CD4-positive, alpha-beta T cell treated with Interleukin-15 for 4 hours (primary cell): ENCODE data around the gene IL12RB2.

Source experiments
- DNase-seq: peaks from one replicate; pipeline ENCODE4 v3.0.0-alpha.2; 2020; ENCODE audit warnings: low spot score

Gene IL12RB2, protein sequence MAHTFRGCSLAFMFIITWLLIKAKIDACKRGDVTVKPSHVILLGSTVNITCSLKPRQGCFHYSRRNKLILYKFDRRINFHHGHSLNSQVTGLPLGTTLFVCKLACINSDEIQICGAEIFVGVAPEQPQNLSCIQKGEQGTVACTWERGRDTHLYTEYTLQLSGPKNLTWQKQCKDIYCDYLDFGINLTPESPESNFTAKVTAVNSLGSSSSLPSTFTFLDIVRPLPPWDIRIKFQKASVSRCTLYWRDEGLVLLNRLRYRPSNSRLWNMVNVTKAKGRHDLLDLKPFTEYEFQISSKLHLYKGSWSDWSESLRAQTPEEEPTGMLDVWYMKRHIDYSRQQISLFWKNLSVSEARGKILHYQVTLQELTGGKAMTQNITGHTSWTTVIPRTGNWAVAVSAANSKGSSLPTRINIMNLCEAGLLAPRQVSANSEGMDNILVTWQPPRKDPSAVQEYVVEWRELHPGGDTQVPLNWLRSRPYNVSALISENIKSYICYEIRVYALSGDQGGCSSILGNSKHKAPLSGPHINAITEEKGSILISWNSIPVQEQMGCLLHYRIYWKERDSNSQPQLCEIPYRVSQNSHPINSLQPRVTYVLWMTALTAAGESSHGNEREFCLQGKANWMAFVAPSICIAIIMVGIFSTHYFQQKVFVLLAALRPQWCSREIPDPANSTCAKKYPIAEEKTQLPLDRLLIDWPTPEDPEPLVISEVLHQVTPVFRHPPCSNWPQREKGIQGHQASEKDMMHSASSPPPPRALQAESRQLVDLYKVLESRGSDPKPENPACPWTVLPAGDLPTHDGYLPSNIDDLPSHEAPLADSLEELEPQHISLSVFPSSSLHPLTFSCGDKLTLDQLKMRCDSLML

DNA sequence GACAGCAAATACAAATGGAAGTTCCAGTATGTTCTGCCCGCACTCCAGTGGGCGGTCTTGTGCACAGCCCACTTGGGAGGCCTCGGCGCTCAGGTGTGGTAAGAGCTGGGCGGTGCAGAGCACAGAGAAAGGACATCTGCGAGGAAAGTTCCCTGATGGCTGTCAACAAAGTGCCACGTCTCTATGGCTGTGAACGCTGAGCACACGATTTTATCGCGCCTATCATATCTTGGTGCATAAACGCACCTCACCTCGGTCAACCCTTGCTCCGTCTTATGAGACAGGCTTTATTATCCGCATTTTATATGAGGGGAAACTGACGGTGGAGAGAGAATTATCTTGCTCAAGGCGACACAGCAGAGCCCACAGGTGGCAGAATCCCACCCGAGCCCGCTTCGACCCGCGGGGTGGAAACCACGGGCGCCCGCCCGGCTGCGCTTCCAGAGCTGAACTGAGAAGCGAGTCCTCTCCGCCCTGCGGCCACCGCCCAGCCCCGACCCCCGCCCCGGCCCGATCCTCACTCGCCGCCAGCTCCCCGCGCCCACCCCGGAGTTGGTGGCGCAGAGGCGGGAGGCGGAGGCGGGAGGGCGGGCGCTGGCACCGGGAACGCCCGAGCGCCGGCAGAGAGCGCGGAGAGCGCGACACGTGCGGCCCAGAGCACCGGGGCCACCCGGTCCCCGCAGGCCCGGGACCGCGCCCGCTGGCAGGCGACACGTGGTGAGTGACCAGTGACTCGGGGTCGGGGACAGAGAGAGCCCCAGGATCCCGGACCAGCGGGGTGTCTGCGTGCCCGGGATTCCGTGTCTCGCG, at the start of gene IL12RB2:
Gene IL12RB2 (plus strand): TSS at position 623 of the 810 bp plus-strand sequence. CDS start 12,496 bp downstream, outside the sequence.
- DNase-seq = no peak

DNA sequence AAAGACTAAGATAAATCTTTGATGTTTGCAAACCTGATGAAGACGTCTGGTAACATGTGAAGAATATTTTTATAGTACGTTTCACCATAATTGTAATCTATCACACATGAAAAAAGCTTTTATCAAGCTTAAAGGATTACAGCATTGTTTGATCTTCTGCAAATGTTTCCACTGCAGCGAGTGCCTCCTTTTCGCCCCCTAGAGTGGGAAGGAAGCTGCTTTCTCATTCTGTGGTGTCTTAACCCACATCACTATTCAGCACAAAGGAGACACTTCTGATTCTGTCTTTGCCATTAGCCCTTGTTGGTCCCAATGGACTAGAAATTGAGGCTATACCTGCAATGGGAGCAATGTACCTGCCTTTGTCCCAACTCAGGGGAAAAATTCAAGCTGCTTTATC, 46.0 kb upstream of the IL12RB2 start:
- peak; percentile 10 for DNase-seq

DNA sequence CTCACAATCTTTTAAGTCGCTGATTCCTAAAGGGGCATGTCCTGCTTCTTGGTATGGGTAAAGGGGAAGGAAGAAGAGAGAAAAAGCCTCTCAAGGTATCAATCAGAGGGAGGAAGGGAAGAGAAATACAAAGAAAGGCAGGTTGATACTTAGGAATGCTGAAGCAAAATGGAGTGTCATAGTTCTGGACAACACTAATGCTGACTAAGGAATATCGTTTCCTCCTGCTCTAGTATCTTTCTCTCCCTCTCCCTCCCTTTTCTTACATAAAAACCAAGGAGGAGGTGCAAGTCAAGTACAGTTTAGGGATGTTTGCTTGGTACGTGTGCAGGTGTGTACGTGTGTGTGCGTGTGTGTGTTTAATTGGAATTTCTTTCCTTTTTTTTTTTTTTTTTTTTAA, 44.9 kb upstream of the IL12RB2 start:
- DNase-seq = no peak

DNA sequence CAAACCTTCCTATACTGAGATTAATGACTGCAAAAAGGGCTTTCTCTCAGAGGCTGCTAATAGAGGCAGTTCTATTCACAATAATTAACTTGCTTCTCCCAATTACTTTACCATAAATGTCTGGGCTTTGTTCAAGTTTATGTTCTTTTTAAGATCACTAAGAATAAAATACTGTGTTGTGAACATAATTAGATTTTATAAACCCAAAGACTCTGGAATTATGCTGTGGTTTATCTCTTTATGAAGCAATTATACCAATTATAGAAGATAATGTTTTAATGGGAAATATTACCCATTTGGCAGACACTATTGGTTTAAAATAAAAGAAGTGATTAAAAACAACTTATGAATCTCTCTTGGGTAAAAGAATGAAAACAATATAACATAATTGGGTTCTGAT, 43.5 kb upstream of the IL12RB2 start:
- DNase-seq = no peak

DNA sequence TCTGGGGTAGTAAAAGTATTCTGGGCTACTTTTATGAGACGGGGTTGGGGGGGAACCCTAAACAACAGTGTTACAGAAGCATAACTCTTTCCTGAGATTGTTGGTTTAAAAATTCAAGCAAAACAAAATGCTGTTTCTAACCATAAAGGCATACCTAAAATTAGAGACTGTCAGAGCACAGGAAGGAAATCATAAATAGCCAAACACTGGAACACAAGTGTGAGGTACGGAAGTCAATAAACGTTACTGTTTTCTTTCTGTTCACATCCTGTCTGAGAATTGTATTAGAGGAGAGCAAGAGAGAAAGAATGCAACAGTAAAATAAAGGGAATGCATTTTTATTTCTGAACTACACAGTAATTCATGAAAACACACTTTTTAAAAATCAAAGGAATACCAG, 42.8 kb upstream of the IL12RB2 start:
- DNase-seq = no peak

DNA sequence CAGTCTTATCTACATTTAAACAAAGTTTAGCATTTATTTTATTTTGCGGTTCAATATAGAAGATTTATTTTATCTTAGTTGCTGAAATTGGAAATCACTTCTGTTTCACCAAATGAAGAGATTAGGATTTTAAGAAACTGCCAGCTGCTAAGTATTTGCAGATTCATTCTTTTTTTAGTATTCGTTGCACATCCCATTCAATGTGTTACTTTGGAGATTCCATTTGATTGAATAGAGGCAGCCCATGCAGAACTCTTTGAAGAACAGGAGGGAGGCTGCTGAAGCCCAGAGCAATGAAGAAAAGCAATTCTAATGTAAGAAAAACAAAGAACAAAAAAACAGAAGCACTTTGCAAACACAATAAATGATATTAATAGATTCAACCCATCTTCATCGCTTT, 38.6 kb upstream of the IL12RB2 start:
- DNase-seq = no peak

DNA sequence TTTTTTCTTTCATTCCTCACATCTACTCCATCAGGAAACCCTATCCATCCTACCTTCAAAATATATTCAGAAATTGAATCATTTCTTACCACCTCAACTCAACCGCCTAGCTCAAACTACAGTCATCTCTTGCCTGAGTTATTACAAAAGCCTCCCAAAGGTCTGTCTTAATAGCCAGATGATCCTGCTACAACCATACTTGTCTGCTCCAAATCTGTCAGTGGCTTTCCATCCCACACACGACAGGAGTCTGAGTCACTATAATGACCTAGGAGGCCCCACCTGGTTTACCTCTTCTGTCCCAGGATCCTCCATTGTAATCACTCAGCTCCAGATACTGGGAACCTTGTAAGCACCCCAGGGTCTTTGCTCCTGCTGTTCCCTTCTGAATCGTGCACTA, 37.1 kb upstream of the IL12RB2 start:
- DNase-seq = no peak

DNA sequence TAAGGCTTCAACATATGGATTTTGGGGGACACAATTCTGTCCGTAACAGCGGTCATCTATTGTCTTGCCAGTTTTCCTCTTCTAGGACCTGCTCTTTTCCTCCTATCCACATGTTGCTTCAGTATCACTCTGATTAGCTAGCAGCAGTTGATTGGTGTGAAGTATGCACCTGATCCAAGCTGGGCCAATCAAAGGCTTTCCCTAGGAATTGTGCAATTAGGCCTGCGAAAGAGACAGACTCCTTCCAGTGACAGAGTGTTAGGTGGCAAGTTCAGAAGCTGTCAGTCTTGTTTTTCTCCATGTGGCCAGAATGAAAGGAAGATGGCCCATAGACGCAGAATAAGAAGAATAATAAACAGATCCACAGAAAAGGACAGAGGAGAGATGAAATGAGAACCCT, 34.1 kb upstream of the IL12RB2 start:
- DNase-seq = no peak

DNA sequence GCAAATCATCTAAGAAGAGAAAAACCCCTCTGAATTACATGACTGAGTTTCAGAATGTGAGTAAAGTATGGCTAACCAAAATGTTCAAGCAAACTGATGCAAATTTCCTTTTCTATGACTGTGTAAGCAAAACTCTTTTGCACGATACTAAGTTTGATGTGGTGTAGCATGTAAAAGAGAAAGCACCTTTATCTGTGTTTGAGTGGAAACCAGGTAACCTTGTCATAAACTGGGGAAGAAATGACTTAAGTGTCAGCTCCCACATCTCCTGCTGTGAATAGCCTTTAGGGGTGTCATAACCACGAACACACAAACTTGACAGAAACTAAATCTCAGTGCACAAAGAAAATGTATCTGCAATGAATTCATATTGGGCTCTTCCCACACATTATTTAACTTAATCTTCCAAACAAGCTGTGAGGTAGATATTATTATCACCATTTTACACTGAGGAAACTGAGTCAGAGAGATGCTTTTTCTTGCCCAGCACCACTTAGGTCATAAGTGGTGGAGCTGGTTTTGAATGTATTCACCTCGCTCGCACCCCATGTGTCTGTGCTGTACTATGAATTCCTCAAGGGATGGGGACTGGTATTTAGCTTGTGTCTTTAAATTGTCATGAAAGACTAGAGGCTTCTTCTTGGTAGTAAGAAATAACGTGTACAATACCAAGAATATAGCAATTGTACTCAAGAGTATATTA, 32.9 kb upstream of the IL12RB2 start:
- DNase-seq = peak; percentile 1

DNA sequence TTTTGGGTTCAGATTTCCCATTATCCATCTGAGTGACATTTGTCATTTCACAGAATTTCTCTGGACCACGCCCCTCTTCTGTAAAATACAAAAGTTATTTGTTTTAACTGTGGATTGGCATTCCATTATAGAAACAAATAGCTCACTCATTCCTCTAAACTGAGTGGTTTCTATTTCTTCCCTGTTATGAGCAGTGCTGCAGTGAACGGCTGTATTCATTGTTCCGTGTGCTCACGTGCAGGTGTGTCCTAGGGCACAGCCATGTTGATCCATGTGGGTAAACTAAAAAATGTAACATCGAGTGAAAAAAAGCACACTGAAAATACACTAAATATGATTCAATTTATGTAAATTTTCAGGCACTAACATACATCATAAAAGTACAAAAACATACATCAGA, 27.0 kb upstream of the IL12RB2 start:
- DNase-seq = no peak

DNA sequence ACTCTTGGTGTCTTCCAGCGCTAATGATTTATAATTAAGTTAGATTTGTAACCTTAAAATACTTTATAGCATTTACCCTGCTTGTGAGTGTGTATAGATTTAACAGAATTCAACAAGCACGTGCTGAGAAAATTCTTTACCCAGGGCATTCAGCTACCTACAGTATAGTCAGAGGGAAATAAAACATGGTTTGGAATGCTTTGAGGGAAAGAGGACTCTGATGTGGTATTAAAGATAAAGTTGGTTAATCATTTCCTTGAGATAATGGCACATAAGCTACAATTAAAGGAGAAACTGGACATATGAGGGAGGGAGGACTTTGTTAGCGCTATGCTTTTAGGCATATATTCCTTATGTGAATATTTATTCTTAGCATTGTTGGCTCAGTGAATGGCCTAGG, 26.4 kb upstream of the IL12RB2 start:
- DNase-seq = no peak

DNA sequence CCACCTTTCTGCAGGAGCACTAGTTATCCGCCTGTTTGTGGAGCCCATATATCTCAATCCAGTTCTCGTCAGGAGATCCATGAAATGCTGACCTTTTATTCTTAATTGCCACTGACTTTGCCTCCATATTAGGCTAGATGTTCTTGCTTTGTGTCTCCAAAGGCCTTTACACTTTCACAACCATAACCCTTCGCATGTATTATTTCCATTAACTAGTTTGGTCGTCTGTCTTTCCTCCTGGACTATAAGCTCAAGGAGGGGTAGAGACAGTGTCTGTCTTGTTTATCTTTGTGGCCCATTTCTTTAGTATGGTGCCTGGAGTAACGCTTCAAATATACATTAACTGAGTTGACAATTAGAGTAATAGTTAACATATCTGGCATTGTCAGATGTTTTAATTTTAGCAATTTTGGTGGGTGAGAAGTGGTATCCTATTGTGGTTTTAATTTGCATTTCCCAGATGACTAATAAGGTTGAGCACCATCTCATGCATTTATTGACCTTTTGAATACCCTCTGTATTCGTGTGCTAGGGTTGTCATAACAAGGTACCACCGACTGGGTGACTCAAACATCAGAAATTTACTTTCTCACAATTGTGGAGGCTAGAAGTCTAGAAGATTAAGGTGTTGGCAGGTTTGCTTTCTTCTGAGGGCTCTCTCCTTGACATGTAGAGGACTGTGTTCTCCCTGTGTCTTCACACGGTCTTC, 21.7 kb upstream of the IL12RB2 start:
- no peak for DNase-seq

DNA sequence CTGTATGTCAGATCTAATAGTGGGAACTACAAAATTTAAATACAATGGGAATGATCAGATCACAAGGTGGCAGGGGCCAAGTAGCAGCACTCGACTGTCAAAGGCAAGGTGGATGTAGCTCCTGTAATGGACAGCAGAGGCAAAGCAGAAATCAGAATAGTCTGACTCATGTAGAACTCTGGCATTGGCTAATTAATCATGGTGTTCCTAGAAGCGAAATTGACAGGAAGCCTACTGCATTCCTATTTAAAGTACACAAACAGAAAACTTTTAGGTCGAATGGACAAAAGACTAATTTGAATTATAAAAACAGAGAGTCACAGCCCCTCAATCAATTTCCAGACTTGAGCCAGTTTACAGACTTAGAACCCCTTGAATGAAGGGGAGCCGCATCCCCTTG, 17.4 kb upstream of the IL12RB2 start:
- DNase-seq = no peak

DNA sequence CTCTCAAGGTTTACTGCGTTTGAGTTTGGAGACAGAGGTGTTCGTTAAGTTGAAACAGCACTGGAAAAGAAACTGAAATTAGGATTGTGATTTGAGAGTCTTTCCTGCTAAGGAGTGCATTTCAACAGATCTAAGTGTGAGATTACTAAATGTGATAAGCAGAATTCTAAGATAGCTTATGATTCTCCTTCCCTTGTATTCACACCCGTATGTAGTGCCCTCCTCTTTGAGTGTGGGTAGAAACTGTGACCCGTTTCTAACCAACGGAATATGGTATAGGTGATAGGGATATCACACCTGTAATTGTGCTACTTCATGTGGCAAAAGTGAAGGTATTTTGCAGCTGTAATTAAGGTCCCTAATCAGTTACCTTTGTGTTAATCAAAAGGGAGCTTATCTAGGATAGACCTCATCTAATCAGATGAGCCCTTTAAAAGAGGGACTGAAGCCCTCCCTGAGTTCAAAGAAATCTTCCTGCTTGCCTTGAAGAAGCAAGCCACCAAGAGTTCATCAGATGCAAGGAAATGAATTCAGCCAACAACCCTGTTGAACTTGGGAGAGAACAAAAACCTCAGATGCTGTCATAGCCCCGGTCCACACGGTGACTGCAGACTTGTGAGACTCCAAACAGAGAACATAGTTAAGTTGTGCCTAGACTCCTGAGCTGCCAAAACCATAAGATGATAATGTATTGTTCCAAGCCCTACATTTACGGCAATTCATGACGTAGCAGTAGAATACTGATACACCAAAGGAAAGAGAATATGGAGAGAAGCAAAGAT, 12.6 kb upstream of the IL12RB2 start:
- DNase-seq = no peak

DNA sequence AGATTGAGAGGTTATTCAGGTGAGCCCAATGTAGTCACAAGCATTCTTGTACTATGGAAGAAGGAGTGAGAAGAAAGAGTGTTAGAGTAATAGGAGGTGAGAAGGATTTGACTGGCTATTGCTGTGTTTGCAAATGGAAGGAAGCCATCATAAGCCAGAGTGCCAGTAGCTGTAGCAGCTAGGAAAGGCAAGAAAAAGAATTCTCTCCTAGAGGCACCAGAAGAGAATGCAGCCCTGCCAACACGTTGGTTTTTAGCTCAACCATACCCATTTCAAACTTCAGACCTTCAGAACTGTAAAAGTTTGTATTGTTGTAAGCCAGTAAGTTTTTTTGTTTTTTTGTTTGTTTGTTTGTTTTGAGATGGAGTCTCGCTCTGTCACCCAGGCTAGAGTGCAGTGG, 8.9 kb upstream of the IL12RB2 start:
- no peak for DNase-seq

DNA sequence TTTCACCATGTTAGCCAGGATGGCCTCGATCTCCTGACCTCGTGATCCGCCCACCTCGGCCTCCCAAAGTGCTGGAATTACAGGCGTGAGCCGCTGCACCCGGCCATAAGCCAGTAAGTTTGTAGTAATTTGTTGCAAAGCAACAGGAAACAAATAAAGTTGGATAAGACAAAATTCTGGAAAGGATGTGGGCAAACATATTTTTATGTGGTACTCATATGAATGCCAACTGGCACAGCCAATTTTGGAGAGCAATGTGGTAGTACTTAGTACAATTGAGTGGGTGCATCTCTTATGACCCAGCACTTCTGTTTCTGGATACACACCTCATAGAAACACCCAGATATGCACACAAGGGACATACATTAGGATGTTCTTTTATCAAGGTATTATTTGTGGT, 8.4 kb upstream of the IL12RB2 start:
- no peak for DNase-seq

DNA sequence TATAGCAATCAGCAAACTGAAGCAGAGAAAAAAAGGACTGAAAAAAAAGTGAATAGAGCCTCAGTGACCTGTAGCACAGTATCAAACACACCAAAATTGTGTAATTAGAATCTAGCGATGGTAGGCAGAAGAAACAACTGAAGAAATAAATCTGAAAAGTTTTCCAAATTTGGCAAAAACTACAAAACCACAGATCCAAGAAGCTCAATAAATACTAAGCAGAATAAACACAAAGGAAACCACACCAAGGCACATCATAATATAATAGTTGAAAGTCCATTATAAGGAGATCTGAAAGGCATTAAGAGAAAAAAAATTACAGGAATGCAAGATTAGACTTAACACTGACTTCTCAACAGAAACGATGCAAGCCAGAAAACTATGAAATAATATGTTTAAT, 7.1 kb upstream of the IL12RB2 start:
- no peak for DNase-seq

DNA sequence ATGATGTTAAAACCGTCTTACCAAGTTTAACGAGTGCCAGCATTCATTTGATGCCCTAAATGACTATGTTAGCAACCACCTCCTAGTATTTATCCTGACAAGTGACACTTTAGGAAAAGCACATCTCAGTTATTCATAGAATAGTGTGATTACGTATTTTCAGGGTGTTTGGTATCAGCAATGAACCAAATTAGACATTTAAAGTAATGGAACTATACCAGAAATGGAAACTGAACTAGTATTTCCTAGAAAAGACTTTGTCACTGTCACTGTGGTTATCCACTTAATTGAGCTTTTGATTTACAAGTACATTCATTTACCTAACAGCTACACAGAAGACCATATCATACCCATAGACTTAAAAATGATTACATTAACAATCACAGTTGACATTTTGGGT, 3.6 kb upstream of the IL12RB2 start:
- no peak for DNase-seq

DNA sequence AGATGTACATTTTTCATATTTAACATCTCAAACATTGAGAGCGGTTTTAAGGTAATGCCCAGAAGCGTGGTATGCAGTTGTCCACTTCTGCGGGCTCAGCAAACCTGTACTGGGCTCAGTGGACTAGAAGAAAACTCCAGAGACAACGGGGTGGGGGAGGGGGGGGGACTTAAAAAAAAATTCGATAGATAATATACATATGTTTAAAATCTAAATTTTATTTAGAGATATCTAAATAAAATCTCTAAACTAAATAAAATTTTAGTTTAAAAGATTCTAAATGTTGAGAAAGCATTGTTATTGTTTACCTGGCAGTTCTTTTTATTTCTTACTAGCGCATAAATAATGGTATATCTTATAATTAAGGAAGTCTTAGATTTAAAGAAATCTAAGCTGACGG, 1.1 kb upstream of the IL12RB2 start:
- no peak for DNase-seq

DNA sequence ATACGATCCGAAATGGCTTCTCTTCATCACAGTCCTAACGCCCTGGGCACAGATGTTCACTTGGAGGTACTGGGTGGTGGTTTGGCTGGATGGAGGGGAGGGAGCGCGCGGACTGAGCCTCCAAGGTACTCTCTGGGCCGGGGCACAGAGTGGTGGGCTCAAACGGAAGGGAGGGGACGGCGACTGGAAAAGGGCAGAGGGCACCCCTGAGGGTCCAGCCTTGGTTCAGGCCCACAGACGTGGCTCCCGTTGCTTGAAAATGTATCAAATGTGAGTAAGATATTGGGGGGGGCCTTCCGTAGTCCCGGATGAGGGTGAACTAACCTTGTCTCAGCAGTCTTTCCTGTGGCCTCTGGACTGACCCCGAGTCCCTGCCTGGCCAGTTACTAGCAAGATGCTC, 463 bp downstream of the IL12RB2 start:
- no peak for DNase-seq
